Mucosa of descending colon (tissue), 3 donors: ENCODE results near the gene VIPR2. TPM values are rescaled to one million over a fixed set of nuclear protein-coding genes. Genes with fewer than 3 reads are reported as not detected.

Experiments used
- ATAC-seq: fragments of 200-7000 bp; cut with Tn5 transposase; one replicate; pipeline ENCODE4 v1.9.1; 2020; ENCODE audit warnings: mild to moderate bottlenecking, moderate library complexity
- DNase-seq, 3 donors: peaks; one replicate each; pipeline ENCODE4 v3.0.0-alpha.2; 2020
- H3K36me3 ChIP-seq: fragments of 200-600 bp; one replicate; pipeline ENCODE4 v1.8.0; 2021; ENCODE audit warnings: low read depth, mild to moderate bottlenecking
- H3K4me1 ChIP-seq: fragments of 200-600 bp; one replicate; pipeline ENCODE4 v1.8.0; 2021; ENCODE audit warnings: low read depth, mild to moderate bottlenecking
- H3K4me3 ChIP-seq: fragments of 200-600 bp; one replicate; pipeline ENCODE4 v1.8.0; 2021; ENCODE audit warnings: mild to moderate bottlenecking
- H3K9me3 ChIP-seq: fragments of 200-600 bp; one replicate; pipeline ENCODE4 v1.8.0; 2021; ENCODE audit warnings: mild to moderate bottlenecking
- CTCF ChIP-seq: fragments of 200-600 bp; IDR thresholded peaks from one replicate; pipeline ENCODE4 v1.8.0; 2022; ENCODE audit warnings: antibody characterized with exemption, mild to moderate bottlenecking
- intact Hi-C, 2 donors: fragments of 100-400 bp; cut with DNase I in 1 of 2; cut with micrococcal nuclease in 1 of 2; formaldehyde crosslinking; loops; one replicate each; pipeline versions ENCODE4 v1.11.0 to v1.11.1; 2022; cut with DNase I, micrococcal nuclease
- total RNA-seq, 3 donors: library from RNA; stranded (reverse); fragmentation: NEBNext Ultra II Directional in 2 of 3; extraction: Animal tissue kit (Norgen Biotek cat#: 25700) in 2 of 3; gene quantifications; one replicate each; pipeline versions ENCODE4 v1.2.1 to v1.2.4, GENCODE V29; 2021 to 2023
- donor health status: DM: no; HTN: no; CAD: no; lungs with moderate emphysema.
- donor health status: DM: no; HTN: no; CAD: no.
- donor health status: DM: no; HTN: yes; CAD: no.

The VIPR2 gene
- total RNA-seq, 3 donors from 2014 or later: 0.58 to 19.8 (median 2.4) TPM

GRCh38 chr7:158997471-158997870 lies 147.2 kb downstream of the VIPR2 start:
- intact Hi-C loops: no loop called here
- DNase-seq (no peak), ATAC-seq (peak; percentile 16)
- Histone ChIP-seq H3K4me3 (no peak overlapping the region), H3K9me3 (peaks cover 2% of the 10 kb centered on the region), H3K4me1 (no peaks in the 10 kb centered on the region), H3K36me3 (no peaks in the 10 kb centered on the region)
- no peak for TF ChIP-seq CTCF

DNA sequence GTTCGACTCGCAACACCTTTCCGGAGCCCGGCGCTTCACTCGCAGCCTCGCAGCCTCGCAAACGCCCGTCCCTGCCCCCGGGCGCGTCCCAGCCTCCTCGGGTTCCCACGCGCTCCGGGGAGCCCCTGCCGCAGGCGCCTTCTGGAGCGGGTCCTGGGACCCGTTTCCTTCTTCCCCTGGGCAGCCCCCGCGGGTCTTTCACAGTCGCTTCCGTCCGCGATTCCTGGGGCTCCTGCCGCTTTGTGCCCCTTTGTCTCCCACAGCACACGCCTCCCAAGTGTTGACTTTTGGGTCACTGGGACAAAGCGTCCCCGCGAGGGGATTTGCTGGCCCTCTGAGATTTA lies 147.6 kb downstream of the VIPR2 start:
- Histone ChIP-seq H3K36me3 (no peaks in the 10 kb centered on the region), H3K4me1 (no peaks in the 10 kb centered on the region), H3K9me3 (peaks cover 2% of the 10 kb centered on the region), H3K4me3 (no peak overlapping the region)
- no peak for ATAC-seq
- intact Hi-C loops: no loop called here
- DNase-seq: no peak
- no peak for TF ChIP-seq CTCF

GRCh38 chr7:158996214-158997109 lies 148.2 kb downstream of the VIPR2 start:
- no peak for ATAC-seq
- no peak for TF ChIP-seq CTCF
- intact Hi-C loops: no loop called here
- H3K36me3 ChIP-seq: no peaks in the 10 kb centered on the region
- DNase-seq: no peak
- H3K4me1 ChIP-seq: no peaks in the 10 kb centered on the region
- H3K4me3 ChIP-seq: no peak overlapping the region
- peaks cover 2% of the 10 kb centered on the region for H3K9me3 ChIP-seq

DNA sequence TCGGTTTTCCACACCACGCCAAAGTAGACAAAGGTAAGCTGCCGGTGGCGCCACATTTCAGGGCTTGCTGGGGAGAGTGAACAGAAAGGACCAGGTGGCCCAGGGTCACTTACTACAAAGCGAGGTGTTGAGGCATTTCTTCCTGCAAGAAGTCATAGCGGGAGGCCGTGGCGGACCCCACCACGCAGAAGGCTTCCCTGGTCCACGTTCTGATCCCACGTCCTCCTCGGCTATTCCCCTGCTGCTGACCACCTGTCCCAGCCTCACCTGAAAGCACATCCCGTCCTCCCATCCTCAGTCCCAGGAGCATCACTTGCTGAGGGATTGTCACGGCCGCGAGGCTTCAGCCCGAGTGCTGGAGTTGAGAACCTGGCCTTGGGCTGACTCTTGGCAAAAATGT lies 149.2 kb downstream of the VIPR2 start:
- intact Hi-C loops: no loop called here
- no peak for TF ChIP-seq CTCF
- Histone ChIP-seq H3K9me3 (peaks cover 2% of the 10 kb centered on the region), H3K4me3 (no peak overlapping the region), H3K4me1 (no peaks in the 10 kb centered on the region), H3K36me3 (no peaks in the 10 kb centered on the region)
- no peak for DNase-seq
- no peak for ATAC-seq

GRCh38 chr7:158994687-158995086 lies 150.0 kb downstream of the VIPR2 start:
- Histone ChIP-seq H3K36me3 (no peaks in the 10 kb centered on the region), H3K9me3 (peaks cover 2% of the 10 kb centered on the region), H3K4me3 (no peak overlapping the region), H3K4me1 (no peaks in the 10 kb centered on the region)
- no peak for DNase-seq
- ATAC-seq: no peak
- TF ChIP-seq CTCF: no peak
- intact Hi-C loops: no loop called here
